Measurements from ENCODE around the gene CHRNA9.
"Not testable (repeated sequence)": the region's sequence is repeated elsewhere in the genome, so short reads cannot be mapped to it uniquely, and the experiment has no call there.

CHRNA9 gene

GRCh38 chr4:40334591-40335524 is at the start of gene CHRNA9:
CHRNA9 (plus strand) TSS chr4:40335333; CDS start chr4:40335468, 135 bp downstream.
- no peak for DNase-seq

DNA sequence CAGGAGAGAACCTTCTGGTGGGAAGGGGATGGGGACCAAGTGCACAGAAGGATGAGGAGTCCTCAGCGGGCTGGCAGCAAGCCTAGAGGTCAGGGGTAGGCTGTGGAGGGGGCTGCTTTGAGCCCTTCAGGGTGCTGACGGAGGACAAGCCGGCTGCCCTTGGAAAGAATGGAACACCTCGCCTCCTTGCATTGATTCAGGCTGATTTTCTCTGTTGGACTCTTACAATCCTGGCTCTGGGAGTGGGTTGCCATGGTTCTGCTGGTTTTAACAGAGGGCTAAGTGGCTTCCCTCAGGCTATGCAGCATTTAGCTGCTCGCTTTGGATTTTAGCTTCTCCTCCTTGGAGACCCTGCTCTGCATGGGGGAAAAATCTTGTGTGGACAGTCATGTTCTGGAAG is 49.4 kb upstream of the CHRNA9 start:
- DNase-seq = no peak

DNA sequence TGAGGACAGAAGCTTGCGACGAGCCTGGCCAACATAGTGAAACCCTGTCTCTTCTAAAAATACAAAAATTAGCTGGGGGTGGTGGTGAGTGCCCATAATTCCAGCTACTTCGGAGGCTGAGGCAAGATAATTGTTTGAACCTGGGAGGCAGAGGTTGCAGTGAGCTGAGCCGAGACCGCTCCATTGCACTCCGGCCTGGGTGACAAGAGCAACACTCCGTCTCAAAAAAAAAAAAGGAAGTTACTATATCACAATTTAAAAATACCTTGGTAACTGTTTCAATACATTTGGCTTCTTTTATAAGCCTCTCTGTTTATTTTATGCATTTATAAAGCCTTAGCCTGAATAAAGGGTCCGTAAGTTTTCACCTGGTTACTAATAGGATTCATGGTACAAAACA is 46.6 kb upstream of the CHRNA9 start:
- no peak for DNase-seq

GRCh38 chr4:40289366-40290188 is 45.6 kb upstream of the CHRNA9 start:
- no peak for DNase-seq

DNA sequence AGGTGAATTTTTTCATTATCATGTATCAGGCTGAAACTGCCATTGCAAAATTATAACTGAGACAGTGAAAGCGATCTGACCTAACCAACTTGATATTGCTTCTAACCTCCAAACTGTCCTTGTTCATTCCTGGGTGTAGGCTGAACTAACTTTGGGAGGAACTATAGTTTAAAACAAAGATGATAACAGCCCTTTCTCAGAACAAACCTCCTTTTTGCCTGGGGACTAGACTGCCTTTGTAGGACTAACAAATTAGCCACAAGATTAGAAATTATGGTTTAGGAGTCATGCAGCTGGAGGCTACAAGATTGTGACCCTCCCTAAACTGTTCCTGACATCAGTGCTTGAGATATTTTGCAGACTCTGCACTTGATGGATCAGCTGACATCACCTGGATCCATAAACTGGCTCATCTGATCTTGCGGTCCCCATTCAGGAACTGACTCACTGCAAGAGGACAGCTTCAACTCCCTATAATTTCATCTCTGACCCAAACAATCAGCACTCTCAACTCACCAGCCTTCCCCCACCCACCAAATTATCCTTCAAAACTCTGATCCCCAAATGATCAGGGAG is 44.4 kb upstream of the CHRNA9 start:
- DNase-seq = not testable (repeated sequence)

DNA sequence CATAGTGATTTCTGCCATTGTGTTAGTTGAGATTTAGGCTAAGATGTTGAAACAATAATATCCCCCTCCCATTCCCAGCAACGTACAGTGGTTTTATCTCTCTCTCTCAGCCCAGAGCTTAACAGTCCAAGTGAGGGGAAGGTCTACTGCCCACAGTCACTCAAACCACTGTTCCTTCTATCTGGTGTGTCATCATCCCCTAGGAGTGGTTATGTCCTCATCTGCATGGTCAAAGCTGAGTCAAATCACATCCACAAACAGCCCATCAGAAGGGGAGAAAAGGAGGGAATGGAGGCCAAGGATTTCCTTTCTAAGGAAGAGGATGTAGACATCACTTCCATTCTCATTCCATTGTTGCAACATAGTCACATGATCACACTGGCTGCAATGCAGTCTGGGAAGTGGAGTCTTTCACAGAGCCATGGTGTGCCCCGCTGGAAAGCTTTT is 42.8 kb upstream of the CHRNA9 start:
- no peak for DNase-seq

DNA sequence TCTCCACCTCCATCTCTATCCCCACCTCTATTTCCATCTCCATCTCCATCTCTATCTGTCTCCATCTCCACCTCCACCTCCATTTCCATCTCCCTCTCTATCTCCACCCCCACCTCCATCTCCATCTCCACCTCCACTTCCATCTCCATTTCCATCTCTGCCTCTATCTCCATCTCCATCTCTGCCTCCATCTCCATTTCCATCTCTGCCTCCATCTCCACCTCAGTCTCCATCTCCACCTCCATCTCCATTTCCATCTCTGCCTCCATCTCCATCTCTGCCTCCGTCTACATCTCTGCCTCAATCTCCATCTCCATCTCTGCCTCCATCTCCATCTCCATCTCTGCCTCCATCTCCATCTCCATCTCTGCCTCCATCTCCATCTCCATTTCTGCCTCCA is 40.8 kb upstream of the CHRNA9 start:
- DNase-seq = no peak

- not testable (repeated sequence) for DNase-seq
These were observed 40.1 kb upstream of the CHRNA9 start for GRCh38 chr4:40295030-40295429.

- no peak for DNase-seq
These were observed 39.6 kb upstream of the CHRNA9 start for GRCh38 chr4:40295572-40295971.

DNA sequence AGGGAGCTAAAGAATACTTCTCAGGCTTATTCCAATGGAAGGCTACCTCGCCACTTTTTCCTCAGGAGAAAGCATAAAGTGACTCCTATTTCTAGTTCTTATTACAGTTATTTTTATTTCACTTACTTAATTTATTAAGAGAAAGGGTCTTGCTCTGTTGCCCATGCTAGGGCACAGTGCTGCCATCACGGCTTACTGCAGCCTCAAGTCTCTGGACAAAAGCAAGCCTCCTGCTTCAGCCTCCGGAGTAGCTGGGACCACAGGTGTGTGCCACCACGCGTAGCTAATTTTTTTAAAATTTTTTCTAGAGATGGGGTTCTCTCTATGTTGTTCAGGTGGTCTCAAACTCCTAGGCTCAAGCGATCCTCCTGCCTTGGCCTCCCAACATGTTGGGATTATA is 36.0 kb upstream of the CHRNA9 start:
- no peak for DNase-seq

DNA sequence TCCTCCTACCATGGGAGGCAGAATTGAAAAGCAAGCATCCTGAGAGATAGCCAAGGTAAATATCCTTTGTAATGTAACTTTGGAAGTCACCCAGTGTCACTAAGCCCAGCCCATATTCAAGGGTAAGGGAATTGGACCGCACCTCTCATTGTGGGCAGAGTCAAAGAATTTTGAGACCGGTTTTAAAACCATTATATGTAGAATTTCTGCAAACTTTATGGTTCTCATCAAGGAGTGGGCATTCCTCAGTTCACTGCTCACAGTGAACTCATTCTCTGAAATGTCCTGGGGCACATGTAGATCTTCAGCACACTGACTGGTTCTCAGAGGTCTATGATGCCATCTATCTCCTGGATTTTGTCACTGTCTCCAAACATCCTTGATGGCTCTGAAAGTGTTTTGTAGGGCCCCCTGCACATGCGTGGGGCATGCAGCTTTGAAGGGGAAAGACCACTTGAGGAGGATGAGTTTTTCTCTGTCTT is 35.3 kb upstream of the CHRNA9 start:
- no peak for DNase-seq

DNA sequence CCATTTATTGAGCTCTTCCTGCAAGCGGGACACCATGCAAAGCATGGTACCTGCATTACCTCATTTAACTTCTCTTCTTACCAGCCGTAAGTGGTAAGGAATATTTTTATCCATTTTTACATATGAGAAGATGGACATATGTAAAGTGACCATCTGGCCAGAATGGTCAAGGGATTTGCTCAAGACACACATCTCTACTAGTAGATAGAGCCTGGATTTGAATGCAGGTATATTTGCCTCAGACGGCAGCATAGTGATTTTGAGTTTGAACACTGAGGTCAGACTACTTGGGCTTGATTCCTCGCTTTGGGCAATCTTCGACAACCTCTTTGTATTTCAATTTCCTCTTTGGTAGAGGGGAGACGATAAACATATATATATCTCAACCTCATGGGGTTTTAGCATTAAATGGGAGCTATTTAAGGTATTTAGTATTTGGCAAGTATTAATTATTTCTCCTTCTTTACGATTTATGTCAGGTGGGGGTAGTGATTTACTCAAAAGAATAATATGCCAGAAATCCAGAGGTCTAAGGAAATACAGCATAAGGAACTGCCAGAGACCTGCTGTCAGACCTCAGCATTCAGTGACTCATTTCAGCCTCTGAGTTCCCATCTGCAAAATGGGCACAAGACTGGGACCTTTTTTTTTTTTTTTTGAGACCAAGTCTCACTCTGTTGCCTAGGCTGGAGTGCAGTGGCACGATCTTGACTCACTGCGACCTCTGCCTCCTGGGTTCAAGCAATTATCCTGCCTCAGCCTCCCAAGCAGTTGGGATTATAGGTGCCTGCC is 34.6 kb upstream of the CHRNA9 start:
- DNase-seq = no peak

GRCh38 chr4:40301603-40302002 is 33.5 kb upstream of the CHRNA9 start:
- DNase-seq = no peak

DNA sequence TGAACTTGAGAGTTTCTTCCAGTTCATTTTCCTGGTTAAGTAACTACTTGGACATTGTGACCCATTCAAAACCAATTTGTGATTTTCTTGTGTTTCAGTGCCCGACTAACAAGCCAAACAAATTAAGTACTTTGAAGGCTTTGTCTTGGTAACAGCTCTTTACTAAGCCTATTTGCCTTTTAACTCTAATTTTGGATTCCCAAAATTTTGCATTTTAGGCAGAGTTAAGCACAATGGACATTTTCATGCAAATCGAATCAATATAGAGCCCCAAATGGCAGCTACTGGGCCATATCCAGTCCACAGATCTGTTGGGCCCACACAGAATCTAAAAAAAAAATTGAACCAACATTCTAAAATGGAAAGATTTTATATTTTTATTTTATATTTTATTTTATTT is 31.4 kb upstream of the CHRNA9 start:
- no peak for DNase-seq

GRCh38 chr4:40305328-40306170 is 29.6 kb upstream of the CHRNA9 start:
- no peak for DNase-seq

GRCh38 chr4:40306226-40306625 is 28.9 kb upstream of the CHRNA9 start:
- DNase-seq = no peak

DNA sequence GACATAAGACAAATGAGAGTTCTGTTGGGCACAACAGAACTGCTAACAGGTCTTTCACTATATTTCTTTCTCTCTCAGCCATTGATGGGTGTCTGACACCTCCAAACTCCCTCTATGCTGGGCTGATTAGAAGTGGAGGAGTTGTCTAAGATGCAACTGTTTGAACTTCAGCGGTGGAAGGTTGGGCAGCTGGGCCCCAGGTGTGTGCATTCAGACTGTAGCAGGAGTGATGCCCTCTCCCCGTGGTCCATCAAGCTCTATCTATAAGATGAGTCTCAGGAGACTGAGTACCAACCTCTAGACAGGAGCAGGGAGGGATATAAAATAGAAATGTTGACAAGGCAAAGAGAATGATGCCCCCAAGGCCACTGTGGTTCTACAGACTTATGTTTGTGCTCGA is 28.2 kb upstream of the CHRNA9 start:
- no peak for DNase-seq

GRCh38 chr4:40307627-40308497 is 27.3 kb upstream of the CHRNA9 start:
- no peak for DNase-seq

- DNase-seq = no peak
These were observed 26.5 kb upstream of the CHRNA9 start for GRCh38 chr4:40308528-40309122.

GRCh38 chr4:40309250-40309774 is 25.8 kb upstream of the CHRNA9 start:
- DNase-seq = no peak
